Renal pelvis (tissue), 4 donors: Measurements from ENCODE around the gene KIF24. TPM values are rescaled to one million over a fixed set of nuclear protein-coding genes. Genes with fewer than 3 reads are reported as not detected.
"Not testable (repeated sequence)": the region's sequence is repeated elsewhere in the genome, so short reads cannot be mapped to it uniquely, and the experiment has no call there.

ENCODE experiments used
- DNase-seq: peaks from one replicate; pipeline ENCODE4 v3.0.0-alpha.2; 2013
- polyA plus RNA-seq, 3 donors: library from polyadenylated mRNA; unstranded; fragments of 120-200 nt; gene quantifications; one replicate each; pipeline ENCODE4 v1.2.1, GENCODE V29; 2013; ENCODE audit not compliant: insufficient read length in 3 of 3

The KIF24 gene
- polyA plus RNA-seq, 3 donors = 6.0 to 8.0 (median 7.1) TPM

DNA sequence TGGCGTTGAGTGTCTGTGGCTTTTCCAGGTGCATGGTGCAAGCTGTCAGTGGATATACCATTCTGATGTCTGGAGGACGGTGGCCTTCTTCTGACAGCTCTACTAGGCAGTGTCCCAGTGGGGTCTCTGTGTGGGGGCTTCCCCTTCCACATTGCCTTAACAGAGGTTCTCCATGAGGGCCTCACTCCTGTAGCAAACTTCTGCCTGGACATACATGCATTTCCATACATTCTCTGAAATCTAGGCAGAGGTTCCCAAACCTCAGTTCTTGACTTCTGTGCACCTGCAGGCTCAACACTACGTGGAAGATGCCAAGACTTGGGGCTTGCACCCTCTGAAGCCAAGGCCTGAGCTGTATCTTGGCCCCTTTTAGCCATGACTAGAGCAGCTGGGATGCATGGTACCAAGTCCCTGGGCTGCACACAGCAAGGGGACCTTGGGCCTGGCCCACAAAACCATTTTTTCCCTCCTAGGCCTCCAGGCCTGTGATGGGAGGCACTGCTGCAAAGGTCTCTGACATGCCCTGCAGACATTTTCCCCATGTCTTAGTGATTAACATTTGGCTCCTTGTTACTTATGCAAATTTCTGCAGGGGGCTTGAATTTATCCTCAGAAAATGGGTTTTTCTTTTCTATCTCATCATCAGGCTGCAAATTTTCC, 38.8 kb upstream of the KIF24 start:
- DNase-seq = not testable (repeated sequence)

DNA sequence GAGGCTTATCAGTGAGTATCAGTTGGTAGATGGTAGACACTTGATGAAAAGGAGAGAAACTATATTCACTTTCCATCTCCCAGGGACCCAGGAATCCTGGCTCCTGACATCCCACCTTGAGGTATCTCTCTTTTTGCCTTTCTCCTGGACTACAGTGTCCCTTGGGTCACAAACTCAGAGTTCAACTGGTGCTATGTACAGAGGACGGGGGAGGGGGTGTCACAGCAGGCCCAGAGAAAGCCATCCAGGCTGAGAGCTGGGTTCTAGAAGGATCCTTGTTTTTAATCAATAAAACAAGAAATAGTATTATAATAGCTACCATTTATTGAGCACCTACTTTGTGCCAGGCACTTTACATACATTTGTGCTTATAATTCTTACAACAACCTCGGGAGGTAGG, 37.3 kb upstream of the KIF24 start:
- no peak for DNase-seq

GRCh38 chr9:34365282-34365681, 36.2 kb upstream of the KIF24 start:
- DNase-seq = no peak

GRCh38 chr9:34363619-34364351, 34.7 kb upstream of the KIF24 start:
- no peak for DNase-seq

DNA sequence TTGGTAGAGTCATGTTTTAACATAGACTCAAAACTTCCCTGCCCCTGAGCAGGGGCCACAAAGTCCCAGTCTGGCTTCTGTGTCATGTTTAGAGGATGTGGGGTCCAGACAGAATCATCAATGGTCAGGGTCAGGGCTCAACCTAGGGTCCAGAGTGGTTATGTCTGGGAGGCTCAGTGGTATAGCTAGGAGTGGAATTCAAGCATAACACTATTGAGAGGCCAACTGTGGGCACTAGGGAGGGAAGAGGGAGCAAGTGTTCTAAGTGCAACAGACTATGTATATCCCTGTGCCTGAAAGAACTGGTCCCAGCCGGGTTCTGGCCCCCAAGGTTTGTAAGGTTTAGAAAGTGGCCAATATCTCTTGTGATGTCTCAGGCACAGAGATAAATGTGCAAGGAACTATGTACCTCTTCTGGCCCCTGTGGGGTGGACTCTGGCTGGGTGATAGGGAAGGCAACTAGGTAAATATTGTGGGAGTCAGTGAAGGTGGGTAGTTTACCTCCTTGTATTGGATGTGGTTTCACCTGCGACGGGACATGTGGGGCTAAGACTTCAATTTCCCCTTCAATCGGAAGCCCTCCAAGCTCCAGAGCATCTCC, 33.6 kb upstream of the KIF24 start:
- DNase-seq = no peak

DNA sequence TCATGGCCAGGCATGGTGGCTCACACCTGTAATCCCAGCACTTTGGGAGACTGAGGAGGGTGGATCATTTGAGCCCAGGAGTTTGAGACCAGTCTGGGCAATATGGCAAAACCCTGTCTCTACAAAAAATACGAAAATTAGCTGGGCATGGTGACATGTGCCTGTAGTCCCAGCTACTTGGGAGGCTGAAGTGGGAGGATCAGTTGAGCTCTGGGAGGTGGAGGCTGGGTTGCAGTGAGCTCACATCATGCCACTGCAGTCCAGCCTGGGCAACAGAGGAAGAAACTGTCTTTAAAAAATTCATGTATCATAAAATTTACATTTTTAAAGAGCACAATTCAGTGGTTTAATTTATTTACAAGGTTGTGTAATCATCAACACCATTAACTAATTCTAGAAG, 23.9 kb upstream of the KIF24 start:
- not testable (repeated sequence) for DNase-seq

GRCh38 chr9:34352122-34352652, 23.1 kb upstream of the KIF24 start:
- DNase-seq = not testable (repeated sequence)

DNA sequence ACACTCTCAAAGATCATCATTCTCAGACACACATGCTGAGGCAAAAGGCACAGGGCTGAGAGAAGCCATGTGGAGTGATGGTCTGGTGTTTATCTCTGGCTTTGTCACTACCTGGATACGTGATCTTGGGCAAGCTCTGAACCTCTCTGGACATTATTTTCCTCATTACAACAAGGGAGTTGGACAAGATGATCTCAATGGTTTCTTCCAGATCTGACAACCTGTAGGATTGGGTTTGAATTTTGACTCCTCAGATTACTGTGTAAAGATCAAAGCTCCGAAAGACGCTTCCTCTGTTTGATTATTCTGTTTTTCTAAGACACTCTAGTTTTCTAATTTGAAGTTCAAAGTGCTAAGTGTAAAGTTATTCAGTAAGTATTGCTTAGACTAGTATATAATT, 20.3 kb upstream of the KIF24 start:
- no peak for DNase-seq

GRCh38 chr9:34347800-34348158, 18.7 kb upstream of the KIF24 start:
- no peak for DNase-seq

GRCh38 chr9:34346873-34347799, 18.1 kb upstream of the KIF24 start:
- no peak for DNase-seq

GRCh38 chr9:34343605-34344004, 14.5 kb upstream of the KIF24 start:
- DNase-seq = no peak

GRCh38 chr9:34343090-34343489, 14.0 kb upstream of the KIF24 start:
- no peak for DNase-seq

GRCh38 chr9:34341659-34342295, 12.7 kb upstream of the KIF24 start:
- DNase-seq = no peak

- DNase-seq = no peak
Measured at GRCh38 chr9:34338665-34339385, 9.8 kb upstream of the KIF24 start.

GRCh38 chr9:34338079-34338478, 9.0 kb upstream of the KIF24 start:
- not testable (repeated sequence) for DNase-seq

DNA sequence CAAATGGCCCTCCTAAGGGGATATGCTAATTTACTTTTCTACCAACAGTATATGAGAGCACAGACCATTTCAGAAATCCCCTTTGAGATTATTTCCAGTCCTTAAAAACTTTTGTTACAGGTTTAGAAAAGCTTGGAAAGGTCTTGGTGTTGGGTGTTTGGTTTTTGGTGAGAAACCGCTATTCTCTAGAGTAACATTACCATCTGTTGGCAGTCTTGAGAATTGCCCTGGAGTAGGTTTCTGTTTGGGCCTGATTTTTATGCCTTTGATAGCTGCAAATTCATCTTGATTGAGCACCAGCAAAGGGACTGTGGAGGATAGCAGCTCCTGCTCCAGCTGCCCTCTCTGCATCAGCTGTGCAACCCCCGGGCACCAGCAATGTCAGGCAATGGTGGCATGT, 8.3 kb upstream of the KIF24 start:
- DNase-seq = no peak

DNA sequence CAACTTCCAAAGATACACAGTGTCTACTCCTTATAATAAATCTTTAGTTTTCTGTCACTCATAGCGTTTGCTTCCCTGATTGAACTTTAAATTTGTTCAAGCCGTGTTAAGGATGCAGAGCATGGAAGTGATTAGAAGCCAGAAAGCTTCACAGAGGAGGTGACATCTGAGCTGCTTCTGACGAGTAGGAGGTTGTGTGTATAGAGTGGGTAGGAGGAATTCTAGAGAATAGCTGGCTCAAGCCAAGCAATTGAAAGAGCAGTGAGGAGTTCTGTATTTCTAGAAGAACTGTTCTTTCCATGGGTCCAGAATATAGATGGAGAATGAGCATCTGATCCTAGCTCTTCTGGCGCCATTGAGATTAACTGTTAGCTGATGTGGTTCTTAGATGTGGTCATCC, 6.3 kb upstream of the KIF24 start:
- no peak for DNase-seq

GRCh38 chr9:34334916-34335315, 5.8 kb upstream of the KIF24 start:
- DNase-seq = no peak

DNA sequence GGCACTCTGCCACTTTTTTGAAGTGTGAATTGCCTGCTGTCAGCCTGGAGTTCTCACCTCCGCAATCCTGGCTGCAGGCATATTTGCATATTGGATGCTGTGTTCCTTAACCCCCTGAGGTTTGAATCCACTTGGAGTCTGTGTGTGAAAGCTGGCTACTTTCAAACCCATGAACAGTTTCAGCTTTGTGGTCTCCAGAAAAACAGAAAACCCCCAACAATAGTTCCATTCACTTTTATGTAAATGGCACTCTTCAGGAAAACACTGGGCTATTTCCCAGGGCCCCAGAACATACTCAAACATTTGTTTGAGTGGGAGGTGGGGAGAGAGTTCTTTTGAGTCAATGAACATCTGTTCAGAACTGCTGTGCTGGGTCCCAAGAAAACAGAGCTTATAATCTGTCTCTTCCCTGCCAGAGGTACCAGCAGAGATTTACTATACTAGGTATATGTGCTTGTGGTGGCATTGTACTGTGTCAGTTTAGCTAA, 5.3 kb upstream of the KIF24 start:
- DNase-seq = no peak

GRCh38 chr9:34333836-34334235, 4.8 kb upstream of the KIF24 start:
- no peak for DNase-seq
